ENCODE results near the gene PSMG1. TPM values are rescaled to one million over a fixed set of nuclear protein-coding genes. Genes with fewer than 3 reads are reported as not detected.

Gene PSMG1
- total RNA-seq, 6 experiments from 2014 or later: 17.1 to 32.4 (median 26.0) TPM

DNA sequence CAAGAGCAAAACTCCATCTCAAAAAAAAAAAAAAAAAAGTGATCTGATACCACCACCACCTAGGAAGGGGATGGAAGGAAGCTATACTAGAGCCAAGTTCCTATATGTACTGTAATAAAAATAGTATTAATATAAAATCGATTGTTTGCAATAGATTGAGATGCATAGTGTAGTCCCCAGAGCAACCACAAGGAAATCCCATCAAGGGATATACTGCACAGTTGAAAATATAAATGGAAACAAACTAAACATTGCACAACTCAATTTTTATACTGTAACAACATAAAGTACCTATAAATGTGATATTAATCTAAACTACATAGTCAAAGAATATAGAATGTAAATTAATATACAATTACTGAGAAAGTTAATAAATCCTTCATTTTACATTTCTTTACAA is 20.9 kb upstream of the PSMG1 start:
- no peak overlapping the region for H3K4me3 ChIP-seq
- no peaks in the 10 kb centered on the region for H3K4me1 ChIP-seq
- WGBS (ENCODE audit: insufficient coverage, low coverage, low lambda C conversion rate, missing lambda C conversion rate): 69% methylated on average over 1 of the region's 1 CpG
- TF ChIP-seq, protein P1, sequence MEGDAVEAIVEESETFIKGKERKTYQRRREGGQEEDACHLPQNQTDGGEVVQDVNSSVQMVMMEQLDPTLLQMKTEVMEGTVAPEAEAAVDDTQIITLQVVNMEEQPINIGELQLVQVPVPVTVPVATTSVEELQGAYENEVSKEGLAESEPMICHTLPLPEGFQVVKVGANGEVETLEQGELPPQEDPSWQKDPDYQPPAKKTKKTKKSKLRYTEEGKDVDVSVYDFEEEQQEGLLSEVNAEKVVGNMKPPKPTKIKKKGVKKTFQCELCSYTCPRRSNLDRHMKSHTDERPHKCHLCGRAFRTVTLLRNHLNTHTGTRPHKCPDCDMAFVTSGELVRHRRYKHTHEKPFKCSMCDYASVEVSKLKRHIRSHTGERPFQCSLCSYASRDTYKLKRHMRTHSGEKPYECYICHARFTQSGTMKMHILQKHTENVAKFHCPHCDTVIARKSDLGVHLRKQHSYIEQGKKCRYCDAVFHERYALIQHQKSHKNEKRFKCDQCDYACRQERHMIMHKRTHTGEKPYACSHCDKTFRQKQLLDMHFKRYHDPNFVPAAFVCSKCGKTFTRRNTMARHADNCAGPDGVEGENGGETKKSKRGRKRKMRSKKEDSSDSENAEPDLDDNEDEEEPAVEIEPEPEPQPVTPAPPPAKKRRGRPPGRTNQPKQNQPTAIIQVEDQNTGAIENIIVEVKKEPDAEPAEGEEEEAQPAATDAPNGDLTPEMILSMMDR (IDR thresholded peaks at IDR 0.05): no peak
- TF ChIP-seq POLR2A (IDR thresholded peaks at IDR 0.05): no peak
- ATAC-seq (no peak), DNase-seq (no peak)
- H3K27me3 ChIP-seq: no peaks in the 10 kb centered on the region
- H3K9me3 ChIP-seq: no peaks in the 10 kb centered on the region
- intact Hi-C loops (cut with DNase I): no loop called here
- no peak overlapping the region for H3K27ac ChIP-seq
- H3K36me3 ChIP-seq: peaks cover 0 to 66% (median 31%) of the 10 kb centered on the region in 4 donors

GRCh38 chr21:39198800-39199199 is 15.5 kb upstream of the PSMG1 start:
- Histone ChIP-seq H3K9me3 (no peaks in the 10 kb centered on the region), H3K27ac (no peak overlapping the region), H3K4me3 (no peak overlapping the region), H3K36me3 (peaks cover 0 to 74% (median 25%) of the 10 kb centered on the region in 4 donors), H3K27me3 (no peaks in the 10 kb centered on the region), H3K4me1 (no peaks in the 10 kb centered on the region)
- TF ChIP-seq, protein P1 (IDR thresholded peaks at IDR 0.05): no peak
- no peak for TF ChIP-seq POLR2A (IDR thresholded peaks at IDR 0.05)
- 42% methylated on average over 2 of the region's 2 CpGs for WGBS (ENCODE audit: insufficient coverage, low coverage, low lambda C conversion rate, missing lambda C conversion rate)
- intact Hi-C loops (cut with DNase I): no loop called here
- DNase-seq: no peak
- ATAC-seq: no peak

- Histone ChIP-seq H3K27me3 (no peaks in the 10 kb centered on the region), H3K9me3 (no peaks in the 10 kb centered on the region), H3K4me3 (no peak overlapping the region), H3K27ac (no peak overlapping the region), H3K4me1 (no peaks in the 10 kb centered on the region), H3K36me3 (peaks cover 0 to 71% (median 23%) of the 10 kb centered on the region in 4 donors)
- DNase-seq: no peak
- 53% methylated on average over 5 of the region's 5 CpGs for WGBS (ENCODE audit: insufficient coverage, low coverage, low lambda C conversion rate, missing lambda C conversion rate)
- peak in 3 of 4 donors; percentile 16 to 57 (median 42) for ATAC-seq
- intact Hi-C loops (cut with DNase I): no loop called here
- TF ChIP-seq, protein P1 (IDR thresholded peaks at IDR 0.05): no peak
- TF ChIP-seq POLR2A (IDR thresholded peaks at IDR 0.05): no peak
Observed at GRCh38 chr21:39197448-39198233, 14.4 kb upstream of the PSMG1 start.

DNA sequence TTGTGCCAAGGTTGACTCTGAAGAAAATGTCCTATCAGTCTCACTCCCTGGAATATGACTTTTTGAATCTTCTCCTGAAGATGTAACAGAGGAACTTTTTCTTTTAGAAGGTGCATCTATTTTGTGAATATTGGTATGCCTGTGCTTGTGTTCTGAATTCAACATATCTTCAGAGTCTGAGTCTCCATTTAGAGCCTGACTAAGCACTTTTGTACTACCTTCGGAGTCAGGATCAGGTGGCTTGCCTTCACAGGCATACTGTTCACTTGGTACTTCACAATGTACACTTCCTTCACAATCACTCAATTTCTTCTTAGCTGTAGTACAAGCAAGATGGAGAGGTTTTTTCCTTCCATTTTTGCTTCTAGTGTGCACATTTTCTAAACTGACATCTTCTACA is 13.6 kb upstream of the PSMG1 start:
- Histone ChIP-seq H3K9me3 (no peaks in the 10 kb centered on the region), H3K36me3 (peaks cover 0 to 63% (median 20%) of the 10 kb centered on the region in 4 donors), H3K4me1 (no peaks in the 10 kb centered on the region), H3K27me3 (no peaks in the 10 kb centered on the region), H3K27ac (no peak overlapping the region), H3K4me3 (no peak overlapping the region)
- intact Hi-C loops (cut with DNase I): no loop called here
- no peak for TF ChIP-seq POLR2A (IDR thresholded peaks at IDR 0.05)
- TF ChIP-seq, protein P1 (IDR thresholded peaks at IDR 0.05): no peak
- WGBS (ENCODE audit: insufficient coverage, low coverage, low lambda C conversion rate, missing lambda C conversion rate): no CpG with 5 or more reads among the region's 1 CpG
- DNase-seq (no peak), ATAC-seq (no peak)
